GM23338 (cell line): Measurements from ENCODE around the gene FANCF. TPM values are rescaled to one million over a fixed set of nuclear protein-coding genes. Genes with fewer than 3 reads are reported as not detected.

Experiments
- ATAC-seq: fragments of 200-7000 bp; cut with Tn5 transposase; 3 replicates; pipeline ENCODE4 v1.9.1; 2020
- DNase-seq: peaks from one replicate; pipeline ENCODE4 v3.0.0-alpha.2; 2015; ENCODE audit warnings: low spot score
- H2AFZ ChIP-seq: fragments of 200-600 bp; sonication (generic); 2 replicates; pipeline ENCODE4 v1.8.0; 2016; ENCODE audit warnings: antibody characterized with exemption, mild to moderate bottlenecking, moderate library complexity
- H3F3A ChIP-seq: fragments of 200-600 bp; sonication (generic); replicated peaks from 2 replicates; pipeline ENCODE4 v1.8.0; 2017; ENCODE audit warnings: antibody characterized with exemption, mixed run types, low read depth
- H3K27ac ChIP-seq: fragments of 200-600 bp; sonication (generic); 2 replicates; pipeline ENCODE4 v1.6.1; 2016; ENCODE audit warnings: low read depth
- H3K27me3 ChIP-seq: fragments of 200-600 bp; sonication (generic); 2 replicates; pipeline ENCODE4 v1.8.0; 2016; ENCODE audit warnings: mild to moderate bottlenecking, mixed run types, moderate library complexity; ENCODE audit not compliant: insufficient read depth
- H3K36me3 ChIP-seq: fragments of 200-600 bp; sonication (generic); 2 replicates; pipeline ENCODE4 v1.8.0; 2016; ENCODE audit warnings: mild to moderate bottlenecking; ENCODE audit not compliant: insufficient read depth
- H3K4me1 ChIP-seq: fragments of 200-600 bp; sonication (generic); 2 replicates; pipeline ENCODE4 v1.8.0; 2016; ENCODE audit warnings: mild to moderate bottlenecking, moderate library complexity; ENCODE audit not compliant: insufficient read depth
- H3K4me2 ChIP-seq: fragments of 200-600 bp; sonication (generic); 2 replicates; pipeline ENCODE4 v1.7.1; 2017; ENCODE audit warnings: mixed run types
- H3K4me3 ChIP-seq: fragments of 200-600 bp; sonication (generic); 2 replicates; pipeline ENCODE4 v1.6.1; 2016; ENCODE audit warnings: mixed run types
- H3K79me2 ChIP-seq: fragments of 200-600 bp; sonication (generic); replicated peaks from 2 replicates; pipeline ENCODE4 v1.8.0; 2017; ENCODE audit warnings: mild to moderate bottlenecking; ENCODE audit not compliant: insufficient read depth
- H3K9me2 ChIP-seq: fragments of 200-600 bp; sonication (generic); 2 replicates; pipeline ENCODE4 v1.8.0; 2017; ENCODE audit not compliant: insufficient read depth
- H4K20me1 ChIP-seq: fragments of 200-600 bp; sonication (generic); replicated peaks from 2 replicates; pipeline ENCODE4 v1.8.0; 2017; ENCODE audit warnings: mild to moderate bottlenecking; ENCODE audit not compliant: insufficient read depth
- H3K27ac Mint-ChIP-seq: 2 replicates; pipeline ENCODE4 v1.8.0; 2020; ENCODE audit warnings: inconsistent platforms, mild to moderate bottlenecking, moderate library complexity, mixed read lengths
- H3K27me3 Mint-ChIP-seq: 3 replicates; pipeline ENCODE4 v1.8.0; 2022; ENCODE audit warnings: low read depth, mild to moderate bottlenecking, moderate library complexity, mixed read lengths, inconsistent platforms; ENCODE audit not compliant: insufficient read depth, poor library complexity
- H3K36me3 Mint-ChIP-seq: 3 replicates; pipeline ENCODE4 v1.8.0; 2021; ENCODE audit warnings: low read depth, mild to moderate bottlenecking, inconsistent platforms, moderate library complexity, mixed read lengths
- H3K4me1 Mint-ChIP-seq: 3 replicates; pipeline ENCODE4 v1.8.0; 2020; ENCODE audit warnings: mild to moderate bottlenecking, inconsistent platforms, mixed read lengths
- H3K4me3 Mint-ChIP-seq: 3 replicates; pipeline ENCODE4 v1.8.0; 2021; ENCODE audit warnings: moderate library complexity, mild to moderate bottlenecking, inconsistent platforms, mixed read lengths
- H3K9me3 Mint-ChIP-seq: 3 replicates; pipeline ENCODE4 v1.8.0; 2020; ENCODE audit warnings: moderate library complexity, mild to moderate bottlenecking, inconsistent platforms, mixed read lengths
- CREB1 ChIP-seq: fragments of 250-450 bp; sonication (Bioruptor Pico); IDR thresholded peaks from 2 replicates; pipeline ENCODE4 v1.5.0; 2020; ENCODE audit warnings: low read depth, mild to moderate bottlenecking, moderate library complexity
- EZH2 ChIP-seq: fragments of 200-600 bp; sonication (generic); IDR thresholded peaks from one replicate; pipeline ENCODE4 v1.8.0; 2017; ENCODE audit warnings: antibody characterized with exemption, mild to moderate bottlenecking, low read depth; ENCODE audit not compliant: unreplicated experiment
- EZH2phosphoT487 ChIP-seq: fragments of 200-600 bp; sonication (generic); IDR thresholded peaks from one replicate; pipeline ENCODE4 v1.8.1; 2018; ENCODE audit warnings: antibody characterized with exemption; ENCODE audit not compliant: unreplicated experiment
- JUNB ChIP-seq: IDR thresholded peaks from one replicate; pipeline ENCODE4 v1.6.1; 2016; ENCODE audit warnings: antibody characterized with exemption; ENCODE audit not compliant: unreplicated experiment
- POLR2AphosphoS5 ChIP-seq: IDR thresholded peaks from 2 replicates; pipeline ENCODE4 v1.6.1; 2016; ENCODE audit warnings: antibody characterized with exemption, low read depth
- long read RNA-seq: library from polyadenylated mRNA; unstranded; transcript quantifications from one replicate; pipeline ENCODE4 v2.0.0, GENCODE V29; 2020; ENCODE audit not compliant: unreplicated experiment
- polyA plus RNA-seq: library from polyadenylated mRNA; unstranded; fragments of >200 nt; fragmentation: Nextera tagmentation; extraction: Ambion mirVana; gene quantifications from 2 replicates; pipeline ENCODE4 v1.2.1, GENCODE V29; 2016
- total RNA-seq: library from RNA; depleted of rRNA; stranded (reverse); fragments of >200 nt; shearing (Covaris generic); gene quantifications from 2 replicates; pipeline ENCODE4 v1.2.3, GENCODE V29; 2014; rRNA removed
- TF ChIP-seq, protein P1 (sequence below): IDR thresholded peaks from 2 replicates; pipeline ENCODE4 v1.6.1; 2016; ENCODE audit warnings: antibody characterized with exemption
- TF ChIP-seq, protein P2 (sequence below): fragments of 250-450 bp; sonication (Bioruptor Pico); IDR thresholded peaks from 2 replicates; pipeline ENCODE4 v1.5.0; 2020; ENCODE audit warnings: mild to moderate bottlenecking, moderate library complexity

FANCF gene, protein sequence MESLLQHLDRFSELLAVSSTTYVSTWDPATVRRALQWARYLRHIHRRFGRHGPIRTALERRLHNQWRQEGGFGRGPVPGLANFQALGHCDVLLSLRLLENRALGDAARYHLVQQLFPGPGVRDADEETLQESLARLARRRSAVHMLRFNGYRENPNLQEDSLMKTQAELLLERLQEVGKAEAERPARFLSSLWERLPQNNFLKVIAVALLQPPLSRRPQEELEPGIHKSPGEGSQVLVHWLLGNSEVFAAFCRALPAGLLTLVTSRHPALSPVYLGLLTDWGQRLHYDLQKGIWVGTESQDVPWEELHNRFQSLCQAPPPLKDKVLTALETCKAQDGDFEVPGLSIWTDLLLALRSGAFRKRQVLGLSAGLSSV
- total RNA-seq (31.8 and 34.6 TPM in 2 replicates), polyA plus RNA-seq (17.0 and 18.8 TPM in 2 replicates)
- long read RNA-seq, transcript FANCF-201 (1 exons, 2,952 nt) = major isoform, 30 of 30 reads
- long read RNA-seq, partial matches to known transcripts = 0 of 30 reads
- long read RNA-seq, other reads (novel, unspliced or antisense) = 0 of 30 reads

DNA sequence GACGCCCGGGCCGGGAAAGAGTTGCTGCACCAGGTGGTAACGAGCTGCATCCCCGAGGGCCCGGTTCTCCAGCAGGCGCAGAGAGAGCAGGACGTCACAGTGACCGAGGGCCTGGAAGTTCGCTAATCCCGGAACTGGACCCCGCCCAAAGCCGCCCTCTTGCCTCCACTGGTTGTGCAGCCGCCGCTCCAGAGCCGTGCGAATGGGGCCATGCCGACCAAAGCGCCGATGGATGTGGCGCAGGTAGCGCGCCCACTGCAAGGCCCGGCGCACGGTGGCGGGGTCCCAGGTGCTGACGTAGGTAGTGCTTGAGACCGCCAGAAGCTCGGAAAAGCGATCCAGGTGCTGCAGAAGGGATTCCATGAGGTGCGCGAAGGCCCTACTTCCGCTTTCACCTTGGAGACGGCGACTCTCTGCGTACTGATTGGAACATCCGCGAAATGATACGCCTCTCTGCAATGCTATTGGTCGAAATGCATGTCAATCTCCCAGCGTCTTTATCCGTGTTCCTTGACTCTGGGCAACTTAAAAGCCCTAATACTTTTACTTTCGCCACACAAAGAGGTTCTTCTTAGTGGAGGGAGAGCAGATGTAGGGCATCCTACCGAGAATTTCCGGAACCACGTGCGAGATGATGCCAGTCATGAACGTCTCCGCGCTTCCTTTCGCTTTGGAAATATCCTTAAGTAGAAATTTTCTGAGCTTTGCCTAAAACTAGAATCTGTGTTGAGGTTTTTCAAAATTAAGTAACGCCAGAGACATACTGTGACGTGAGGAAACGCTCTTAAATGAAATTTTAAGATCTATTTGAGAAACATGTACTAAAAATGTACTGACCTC is at the start of gene FANCF:
Gene FANCF, minus strand, starts transcription at position 376 of the 840 bp plus-strand sequence. Its CDS starts 13 bp downstream, at position 363.
- H3K27ac ChIP-seq = peak within 1 kb of the TSS; percentile 99
- peak within 1 kb of the TSS; percentile 96 for H3K4me3 Mint-ChIP-seq
- H3K36me3 ChIP-seq = no peaks in the 10 kb centered on the region
- DNase-seq = peak; percentile 99
- peaks cover 21% of the 10 kb centered on the region for H3K4me1 ChIP-seq
- ATAC-seq = peak; percentile 92
- TF ChIP-seq, protein P1, sequence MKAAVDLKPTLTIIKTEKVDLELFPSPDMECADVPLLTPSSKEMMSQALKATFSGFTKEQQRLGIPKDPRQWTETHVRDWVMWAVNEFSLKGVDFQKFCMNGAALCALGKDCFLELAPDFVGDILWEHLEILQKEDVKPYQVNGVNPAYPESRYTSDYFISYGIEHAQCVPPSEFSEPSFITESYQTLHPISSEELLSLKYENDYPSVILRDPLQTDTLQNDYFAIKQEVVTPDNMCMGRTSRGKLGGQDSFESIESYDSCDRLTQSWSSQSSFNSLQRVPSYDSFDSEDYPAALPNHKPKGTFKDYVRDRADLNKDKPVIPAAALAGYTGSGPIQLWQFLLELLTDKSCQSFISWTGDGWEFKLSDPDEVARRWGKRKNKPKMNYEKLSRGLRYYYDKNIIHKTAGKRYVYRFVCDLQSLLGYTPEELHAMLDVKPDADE = peak; percentile 47; the same call in 1 of the 2 replicates
- TF ChIP-seq CREB1 (CRISPR knock-in tag) = peak; percentile 86
- TF ChIP-seq JUNB = no peak
- TF ChIP-seq POLR2AphosphoS5 = peak; percentile 76
- TF ChIP-seq, protein P2, sequence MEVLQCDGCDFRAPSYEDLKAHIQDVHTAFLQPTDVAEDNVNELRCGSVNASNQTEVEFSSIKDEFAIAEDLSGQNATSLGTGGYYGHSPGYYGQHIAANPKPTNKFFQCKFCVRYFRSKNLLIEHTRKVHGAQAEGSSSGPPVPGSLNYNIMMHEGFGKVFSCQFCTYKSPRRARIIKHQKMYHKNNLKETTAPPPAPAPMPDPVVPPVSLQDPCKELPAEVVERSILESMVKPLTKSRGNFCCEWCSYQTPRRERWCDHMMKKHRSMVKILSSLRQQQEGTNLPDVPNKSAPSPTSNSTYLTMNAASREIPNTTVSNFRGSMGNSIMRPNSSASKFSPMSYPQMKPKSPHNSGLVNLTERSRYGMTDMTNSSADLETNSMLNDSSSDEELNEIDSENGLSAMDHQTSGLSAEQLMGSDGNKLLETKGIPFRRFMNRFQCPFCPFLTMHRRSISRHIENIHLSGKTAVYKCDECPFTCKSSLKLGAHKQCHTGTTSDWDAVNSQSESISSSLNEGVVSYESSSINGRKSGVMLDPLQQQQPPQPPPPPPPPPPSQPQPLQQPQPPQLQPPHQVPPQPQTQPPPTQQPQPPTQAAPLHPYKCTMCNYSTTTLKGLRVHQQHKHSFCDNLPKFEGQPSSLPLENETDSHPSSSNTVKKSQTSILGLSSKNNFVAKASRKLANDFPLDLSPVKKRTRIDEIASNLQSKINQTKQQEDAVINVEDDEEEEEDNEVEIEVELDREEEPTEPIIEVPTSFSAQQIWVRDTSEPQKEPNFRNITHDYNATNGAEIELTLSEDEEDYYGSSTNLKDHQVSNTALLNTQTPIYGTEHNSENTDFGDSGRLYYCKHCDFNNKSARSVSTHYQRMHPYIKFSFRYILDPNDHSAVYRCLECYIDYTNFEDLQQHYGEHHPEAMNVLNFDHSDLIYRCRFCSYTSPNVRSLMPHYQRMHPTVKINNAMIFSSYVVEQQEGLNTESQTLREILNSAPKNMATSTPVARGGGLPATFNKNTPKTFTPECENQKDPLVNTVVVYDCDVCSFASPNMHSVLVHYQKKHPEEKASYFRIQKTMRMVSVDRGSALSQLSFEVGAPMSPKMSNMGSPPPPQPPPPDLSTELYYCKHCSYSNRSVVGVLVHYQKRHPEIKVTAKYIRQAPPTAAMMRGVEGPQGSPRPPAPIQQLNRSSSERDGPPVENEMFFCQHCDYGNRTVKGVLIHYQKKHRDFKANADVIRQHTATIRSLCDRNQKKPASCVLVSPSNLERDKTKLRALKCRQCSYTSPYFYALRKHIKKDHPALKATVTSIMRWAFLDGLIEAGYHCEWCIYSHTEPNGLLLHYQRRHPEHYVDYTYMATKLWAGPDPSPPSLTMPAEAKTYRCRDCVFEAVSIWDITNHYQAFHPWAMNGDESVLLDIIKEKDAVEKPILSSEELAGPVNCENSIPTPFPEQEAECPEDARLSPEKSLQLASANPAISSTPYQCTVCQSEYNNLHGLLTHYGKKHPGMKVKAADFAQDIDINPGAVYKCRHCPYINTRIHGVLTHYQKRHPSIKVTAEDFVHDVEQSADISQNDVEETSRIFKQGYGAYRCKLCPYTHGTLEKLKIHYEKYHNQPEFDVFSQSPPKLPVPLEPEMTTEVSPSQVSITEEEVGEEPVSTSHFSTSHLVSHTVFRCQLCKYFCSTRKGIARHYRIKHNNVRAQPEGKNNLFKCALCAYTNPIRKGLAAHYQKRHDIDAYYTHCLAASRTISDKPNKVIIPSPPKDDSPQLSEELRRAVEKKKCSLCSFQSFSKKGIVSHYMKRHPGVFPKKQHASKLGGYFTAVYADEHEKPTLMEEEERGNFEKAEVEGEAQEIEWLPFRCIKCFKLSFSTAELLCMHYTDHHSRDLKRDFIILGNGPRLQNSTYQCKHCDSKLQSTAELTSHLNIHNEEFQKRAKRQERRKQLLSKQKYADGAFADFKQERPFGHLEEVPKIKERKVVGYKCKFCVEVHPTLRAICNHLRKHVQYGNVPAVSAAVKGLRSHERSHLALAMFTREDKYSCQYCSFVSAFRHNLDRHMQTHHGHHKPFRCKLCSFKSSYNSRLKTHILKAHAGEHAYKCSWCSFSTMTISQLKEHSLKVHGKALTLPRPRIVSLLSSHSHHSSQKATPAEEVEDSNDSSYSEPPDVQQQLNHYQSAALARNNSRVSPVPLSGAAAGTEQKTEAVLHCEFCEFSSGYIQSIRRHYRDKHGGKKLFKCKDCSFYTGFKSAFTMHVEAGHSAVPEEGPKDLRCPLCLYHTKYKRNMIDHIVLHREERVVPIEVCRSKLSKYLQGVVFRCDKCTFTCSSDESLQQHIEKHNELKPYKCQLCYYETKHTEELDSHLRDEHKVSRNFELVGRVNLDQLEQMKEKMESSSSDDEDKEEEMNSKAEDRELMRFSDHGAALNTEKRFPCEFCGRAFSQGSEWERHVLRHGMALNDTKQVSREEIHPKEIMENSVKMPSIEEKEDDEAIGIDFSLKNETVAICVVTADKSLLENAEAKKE (CRISPR knock-in tag) = no peak
- no peak for TF ChIP-seq EZH2phosphoT487
- TF ChIP-seq EZH2 = no peak
- H3K27ac Mint-ChIP-seq = peak within 1 kb of the TSS; percentile 100
- H3K4me2 ChIP-seq = peak within 1 kb of the TSS; percentile 88
- peaks cover 4% of the 10 kb centered on the region for H3K36me3 Mint-ChIP-seq
- H4K20me1 ChIP-seq = no peaks in the 10 kb centered on the region; the same call in 1 of the 2 replicates
- no peaks in the 10 kb centered on the region for H3K9me2 ChIP-seq
- H3K79me2 ChIP-seq = peaks cover 28% of the 10 kb centered on the region
- no peaks in the 10 kb centered on the region for H3K27me3 Mint-ChIP-seq
- peak within 1 kb of the TSS; percentile 67 for H3K4me3 ChIP-seq
- peak within 1 kb of the TSS; percentile 89; the same call in 1 of the 2 replicates for H2AFZ ChIP-seq
- 0 out of 2 replicates have a peak, but pooled peaks cover 5% of the 10 kb centered on the region for H3F3A ChIP-seq
- no peaks in the 10 kb centered on the region for H3K27me3 ChIP-seq
- no peaks in the 10 kb centered on the region for H3K9me3 Mint-ChIP-seq
- H3K4me1 Mint-ChIP-seq = peaks cover 18% of the 10 kb centered on the region; the same call in 2 of the 3 replicates
